Placental pericyte (primary cell): ENCODE data around the gene VPS35. TPM values are rescaled to one million over a fixed set of nuclear protein-coding genes. Genes with fewer than 3 reads are reported as not detected.

Experiments
- total RNA-seq: library from RNA; depleted of rRNA; stranded (reverse); fragments of >200 nt; gene quantifications from 2 replicates; pipeline ENCODE4 v1.2.3, GENCODE V29; 2012

VPS35 gene
- total RNA-seq: 104 and 169 TPM in 2 replicates

DNA sequence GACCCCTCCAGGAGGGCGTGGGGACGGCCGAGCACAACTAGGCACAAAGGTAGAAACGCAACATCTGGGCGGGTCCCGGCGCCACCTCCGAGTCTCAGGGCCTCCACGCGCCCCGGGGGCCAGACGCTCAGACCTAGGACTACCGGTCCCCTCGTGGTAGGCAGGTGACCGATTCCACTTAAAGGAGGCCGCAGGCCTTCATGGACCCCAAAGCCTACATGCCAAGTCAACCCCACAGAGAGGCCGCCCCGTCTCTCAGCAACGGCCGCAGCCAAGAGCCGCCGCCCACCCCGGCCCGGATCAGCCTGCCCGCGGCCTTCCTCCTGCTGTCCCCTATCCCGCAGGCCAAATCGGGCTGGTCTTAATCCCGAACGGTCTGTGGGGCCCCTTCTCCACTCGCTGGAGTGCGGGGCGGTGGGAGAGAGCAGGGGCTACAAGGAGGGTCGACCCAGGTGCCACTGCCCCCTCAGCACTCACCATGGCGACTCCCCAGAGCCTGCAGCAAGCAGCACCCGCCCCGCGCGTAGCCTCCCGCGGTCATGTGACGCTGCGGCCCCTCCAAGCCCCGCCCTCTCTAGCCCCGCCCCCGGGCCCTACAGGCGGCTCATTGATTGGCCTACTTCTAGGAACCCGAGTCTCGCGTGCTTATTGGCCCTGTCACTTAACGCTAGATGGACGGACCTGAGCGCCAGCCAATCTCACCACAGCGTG is at the start of gene VPS35:
VPS35 (minus strand) TSS at position 525 of the 711 bp plus-strand sequence; CDS start at position 480, 45 bp downstream.

DNA sequence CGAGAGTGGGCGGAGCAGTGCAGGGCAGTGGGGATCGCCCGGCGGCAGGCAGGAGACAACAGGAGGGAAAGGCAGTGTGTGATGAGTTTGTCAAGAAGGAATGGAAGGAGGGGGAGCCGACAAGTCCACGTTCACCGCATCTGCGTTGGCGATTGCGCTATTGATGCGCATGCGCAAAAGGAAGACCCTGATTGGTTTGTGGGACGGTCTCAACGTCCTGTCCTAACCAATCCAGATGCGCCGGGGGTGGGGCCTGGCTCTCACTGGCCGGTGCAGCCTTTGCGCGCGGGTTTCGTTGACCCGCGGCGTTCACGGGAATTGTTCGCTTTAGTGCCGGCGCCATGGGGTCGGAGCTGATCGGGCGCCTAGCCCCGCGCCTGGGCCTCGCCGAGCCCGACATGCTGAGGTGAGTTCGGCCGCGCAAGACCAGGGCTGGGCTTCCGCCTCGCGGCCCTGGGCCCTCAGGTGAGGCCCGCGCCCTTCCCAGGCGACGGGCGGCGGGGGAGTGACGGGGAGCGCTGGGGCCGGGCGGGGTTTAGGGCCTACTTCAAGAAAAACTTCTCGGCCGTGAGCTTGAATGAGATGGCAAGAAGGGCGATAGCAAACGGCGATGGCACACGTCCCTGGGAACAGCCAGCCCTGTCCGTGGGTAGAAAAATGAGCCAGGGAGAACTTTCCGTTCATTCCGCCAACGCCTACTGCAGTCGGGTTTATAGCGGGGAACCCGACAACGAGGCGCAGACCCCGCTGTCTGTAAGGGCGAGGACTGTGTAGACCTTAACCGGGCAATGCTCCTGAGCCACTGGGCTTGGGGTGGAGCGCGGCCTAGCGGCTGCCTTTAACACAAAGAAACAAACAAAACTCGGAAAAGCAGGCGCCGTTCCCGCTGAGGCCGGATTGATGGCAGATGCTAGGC is 645 bp upstream of the VPS35 start, which contains the start of gene ORC6:
ORC6 (plus strand) TSS at position 295 of the 916 bp plus-strand sequence; CDS start at position 342, 47 bp downstream.

DNA sequence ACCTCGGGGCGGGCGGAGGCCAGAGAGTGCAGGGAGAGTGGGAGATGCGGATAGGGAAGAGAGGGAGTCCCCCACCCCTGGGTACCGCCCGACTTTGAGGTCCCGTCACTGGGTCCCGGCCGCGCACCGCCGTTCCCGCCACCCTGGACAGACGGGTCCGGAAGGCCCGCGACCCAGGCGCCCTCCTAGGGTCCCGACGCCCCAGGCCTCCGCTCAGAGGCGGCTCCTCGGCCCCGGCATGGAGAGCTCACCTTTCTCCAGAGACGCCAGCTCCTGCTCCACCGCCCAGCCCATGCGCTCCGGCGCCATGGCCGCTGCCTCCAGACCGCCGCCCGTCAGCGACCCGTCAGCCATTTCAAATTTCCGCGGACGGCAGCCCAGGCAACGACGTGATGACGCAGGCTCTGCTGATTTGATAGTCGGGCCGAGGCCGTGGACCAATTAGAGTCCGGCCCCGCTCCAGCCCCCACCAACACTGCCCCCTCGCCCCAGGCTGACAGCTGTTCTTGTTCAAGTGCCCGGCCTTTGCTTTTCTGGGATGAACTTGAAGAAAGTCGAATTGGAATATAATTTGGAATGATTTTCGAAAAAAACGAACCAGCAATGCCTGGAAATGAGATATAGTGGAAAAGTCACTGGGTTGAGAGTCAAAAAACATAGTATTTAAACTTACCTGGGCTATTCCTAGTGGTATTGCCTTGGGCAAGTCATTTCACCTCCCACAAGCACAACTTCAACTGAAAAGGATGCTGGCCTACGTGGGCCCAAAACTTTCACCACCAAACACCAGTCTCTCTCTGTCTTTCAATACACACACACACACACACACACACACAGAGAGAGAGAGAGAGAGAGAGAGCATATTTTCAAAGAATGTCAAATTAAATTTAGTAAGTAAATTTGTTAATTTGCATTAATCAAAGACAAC is 67.7 kb downstream of the VPS35 start, which contains the start of gene SHCBP1:
SHCBP1 (minus strand) TSS at position 374 of the 928 bp plus-strand sequence; CDS start at position 354, 20 bp downstream.

Other genes with a start within 250 kb of the VPS35 start
- 0.66 and 42.1 TPM in 2 replicates for gene SHCBP1, start 67.8 kb downstream of the VPS35 start, total RNA-seq
- gene ORC6, start 481 bp upstream of the VPS35 start, total RNA-seq: 2.0 and 21.3 TPM in 2 replicates
- 0.14 and 0.44 TPM in 2 replicates for gene MYLK3, start 59.2 kb upstream of the VPS35 start, total RNA-seq
- 7.9 and 12.9 TPM in 2 replicates for gene C16orf87, start 142.0 kb upstream of the VPS35 start, total RNA-seq
- gene GPT2, start 195.2 kb upstream of the VPS35 start, total RNA-seq: 17.3 and 17.5 TPM in 2 replicates